ENCODE results near the gene CCL26. TPM values are rescaled to one million over a fixed set of nuclear protein-coding genes. Genes with fewer than 3 reads are reported as not detected.

CCL26 gene
- total and polyA plus RNA-seq, 2 of the 13 experiments (the other 11 are each of a cell fraction or from before 2014, with no cell fraction given): 0.16 TPM; not detected in 1

GRCh38 chr7:75727881-75728593 lies 44.0 kb downstream of the CCL26 start (continued):
- TF ChIP-seq, protein P1, sequence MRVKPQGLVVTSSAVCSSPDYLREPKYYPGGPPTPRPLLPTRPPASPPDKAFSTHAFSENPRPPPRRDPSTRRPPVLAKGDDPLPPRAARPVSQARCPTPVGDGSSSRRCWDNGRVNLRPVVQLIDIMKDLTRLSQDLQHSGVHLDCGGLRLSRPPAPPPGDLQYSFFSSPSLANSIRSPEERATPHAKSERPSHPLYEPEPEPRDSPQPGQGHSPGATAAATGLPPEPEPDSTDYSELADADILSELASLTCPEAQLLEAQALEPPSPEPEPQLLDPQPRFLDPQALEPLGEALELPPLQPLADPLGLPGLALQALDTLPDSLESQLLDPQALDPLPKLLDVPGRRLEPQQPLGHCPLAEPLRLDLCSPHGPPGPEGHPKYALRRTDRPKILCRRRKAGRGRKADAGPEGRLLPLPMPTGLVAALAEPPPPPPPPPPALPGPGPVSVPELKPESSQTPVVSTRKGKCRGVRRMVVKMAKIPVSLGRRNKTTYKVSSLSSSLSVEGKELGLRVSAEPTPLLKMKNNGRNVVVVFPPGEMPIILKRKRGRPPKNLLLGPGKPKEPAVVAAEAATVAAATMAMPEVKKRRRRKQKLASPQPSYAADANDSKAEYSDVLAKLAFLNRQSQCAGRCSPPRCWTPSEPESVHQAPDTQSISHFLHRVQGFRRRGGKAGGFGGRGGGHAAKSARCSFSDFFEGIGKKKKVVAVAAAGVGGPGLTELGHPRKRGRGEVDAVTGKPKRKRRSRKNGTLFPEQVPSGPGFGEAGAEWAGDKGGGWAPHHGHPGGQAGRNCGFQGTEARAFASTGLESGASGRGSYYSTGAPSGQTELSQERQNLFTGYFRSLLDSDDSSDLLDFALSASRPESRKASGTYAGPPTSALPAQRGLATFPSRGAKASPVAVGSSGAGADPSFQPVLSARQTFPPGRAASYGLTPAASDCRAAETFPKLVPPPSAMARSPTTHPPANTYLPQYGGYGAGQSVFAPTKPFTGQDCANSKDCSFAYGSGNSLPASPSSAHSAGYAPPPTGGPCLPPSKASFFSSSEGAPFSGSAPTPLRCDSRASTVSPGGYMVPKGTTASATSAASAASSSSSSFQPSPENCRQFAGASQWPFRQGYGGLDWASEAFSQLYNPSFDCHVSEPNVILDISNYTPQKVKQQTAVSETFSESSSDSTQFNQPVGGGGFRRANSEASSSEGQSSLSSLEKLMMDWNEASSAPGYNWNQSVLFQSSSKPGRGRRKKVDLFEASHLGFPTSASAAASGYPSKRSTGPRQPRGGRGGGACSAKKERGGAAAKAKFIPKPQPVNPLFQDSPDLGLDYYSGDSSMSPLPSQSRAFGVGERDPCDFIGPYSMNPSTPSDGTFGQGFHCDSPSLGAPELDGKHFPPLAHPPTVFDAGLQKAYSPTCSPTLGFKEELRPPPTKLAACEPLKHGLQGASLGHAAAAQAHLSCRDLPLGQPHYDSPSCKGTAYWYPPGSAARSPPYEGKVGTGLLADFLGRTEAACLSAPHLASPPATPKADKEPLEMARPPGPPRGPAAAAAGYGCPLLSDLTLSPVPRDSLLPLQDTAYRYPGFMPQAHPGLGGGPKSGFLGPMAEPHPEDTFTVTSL (CRISPR knock-in tag; IDR thresholded peaks at IDR 0.05; ENCODE audit: borderline replicate concordance): peak; percentile 66; the same call in 1 of the 2 replicates
- TF ChIP-seq MTF1 (CRISPR knock-in tag; IDR thresholded peaks at IDR 0.05) (no peak), ZNF660 (CRISPR knock-in tag; IDR thresholded peaks at IDR 0.05; ENCODE audit: borderline replicate concordance, low read depth) (no peak), KDM6A (CRISPR knock-in tag; IDR thresholded peaks at IDR 0.05; ENCODE audit: low read depth) (peak; percentile 42; the same call in 1 of the 2 replicates), REPIN1 (CRISPR knock-in tag; IDR thresholded peaks at IDR 0.05; ENCODE audit: borderline replicate concordance, low read depth) (no peak), ZZZ3 (CRISPR knock-in tag; IDR thresholded peaks at IDR 0.05; ENCODE audit: borderline replicate concordance) (no peak), KAT2B (IDR thresholded peaks at IDR 0.05; ENCODE audit: borderline replicate concordance, low read depth, low read length) (no peak), MTA1 (CRISPR knock-in tag; IDR thresholded peaks at IDR 0.05; ENCODE audit: borderline replicate concordance) (no peak), SKI (IDR thresholded peaks at IDR 0.05; ENCODE audit: partially characterized antibody) (peak; percentile 24), MED13 (CRISPR knock-in tag; IDR thresholded peaks at IDR 0.05) (no peak), GABPA (IDR thresholded peaks at IDR 0.05; ENCODE audit: low read depth, low read length) (no peak), GABPA (CRISPR knock-in tag; IDR thresholded peaks at IDR 0.05; ENCODE audit: low read depth) (no peak; the same call in 1 of the 2 replicates), HMGA1 (CRISPR knock-in tag; conservative IDR thresholded peaks at IDR 0.05) (no peak), ZFP37 (CRISPR knock-in tag; IDR thresholded peaks at IDR 0.05; ENCODE audit: borderline replicate concordance) (no peak), SALL2 (CRISPR knock-in tag; IDR thresholded peaks at IDR 0.05) (no peak), HOXA3 (CRISPR knock-in tag; IDR thresholded peaks at IDR 0.05) (no peak)
- TF ChIP-seq, protein P2, sequence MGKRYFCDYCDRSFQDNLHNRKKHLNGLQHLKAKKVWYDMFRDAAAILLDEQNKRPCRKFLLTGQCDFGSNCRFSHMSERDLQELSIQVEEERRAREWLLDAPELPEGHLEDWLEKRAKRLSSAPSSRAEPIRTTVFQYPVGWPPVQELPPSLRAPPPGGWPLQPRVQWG (CRISPR knock-in tag; IDR thresholded peaks at IDR 0.05; ENCODE audit: borderline replicate concordance, low read depth): no peak
- TF ChIP-seq, protein P3, sequence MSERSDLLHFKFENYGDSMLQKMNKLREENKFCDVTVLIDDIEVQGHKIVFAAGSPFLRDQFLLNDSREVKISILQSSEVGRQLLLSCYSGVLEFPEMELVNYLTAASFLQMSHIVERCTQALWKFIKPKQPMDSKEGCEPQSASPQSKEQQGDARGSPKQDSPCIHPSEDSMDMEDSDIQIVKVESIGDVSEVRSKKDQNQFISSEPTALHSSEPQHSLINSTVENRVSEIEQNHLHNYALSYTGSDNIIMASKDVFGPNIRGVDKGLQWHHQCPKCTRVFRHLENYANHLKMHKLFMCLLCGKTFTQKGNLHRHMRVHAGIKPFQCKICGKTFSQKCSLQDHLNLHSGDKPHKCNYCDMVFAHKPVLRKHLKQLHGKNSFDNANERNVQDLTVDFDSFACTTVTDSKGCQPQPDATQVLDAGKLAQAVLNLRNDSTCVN (CRISPR knock-in tag; IDR thresholded peaks at IDR 0.05; ENCODE audit: borderline replicate concordance): no peak
- TF ChIP-seq, protein P4, sequence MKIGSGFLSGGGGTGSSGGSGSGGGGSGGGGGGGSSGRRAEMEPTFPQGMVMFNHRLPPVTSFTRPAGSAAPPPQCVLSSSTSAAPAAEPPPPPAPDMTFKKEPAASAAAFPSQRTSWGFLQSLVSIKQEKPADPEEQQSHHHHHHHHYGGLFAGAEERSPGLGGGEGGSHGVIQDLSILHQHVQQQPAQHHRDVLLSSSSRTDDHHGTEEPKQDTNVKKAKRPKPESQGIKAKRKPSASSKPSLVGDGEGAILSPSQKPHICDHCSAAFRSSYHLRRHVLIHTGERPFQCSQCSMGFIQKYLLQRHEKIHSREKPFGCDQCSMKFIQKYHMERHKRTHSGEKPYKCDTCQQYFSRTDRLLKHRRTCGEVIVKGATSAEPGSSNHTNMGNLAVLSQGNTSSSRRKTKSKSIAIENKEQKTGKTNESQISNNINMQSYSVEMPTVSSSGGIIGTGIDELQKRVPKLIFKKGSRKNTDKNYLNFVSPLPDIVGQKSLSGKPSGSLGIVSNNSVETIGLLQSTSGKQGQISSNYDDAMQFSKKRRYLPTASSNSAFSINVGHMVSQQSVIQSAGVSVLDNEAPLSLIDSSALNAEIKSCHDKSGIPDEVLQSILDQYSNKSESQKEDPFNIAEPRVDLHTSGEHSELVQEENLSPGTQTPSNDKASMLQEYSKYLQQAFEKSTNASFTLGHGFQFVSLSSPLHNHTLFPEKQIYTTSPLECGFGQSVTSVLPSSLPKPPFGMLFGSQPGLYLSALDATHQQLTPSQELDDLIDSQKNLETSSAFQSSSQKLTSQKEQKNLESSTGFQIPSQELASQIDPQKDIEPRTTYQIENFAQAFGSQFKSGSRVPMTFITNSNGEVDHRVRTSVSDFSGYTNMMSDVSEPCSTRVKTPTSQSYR (CRISPR knock-in tag; IDR thresholded peaks at IDR 0.05; ENCODE audit: borderline replicate concordance): peak; percentile 26; the same call in 1 of the 2 replicates

Data from HepG2 (cell line).